Activated T-cell treated with anti-CD3 and anti-CD28 coated beads, Interleukin-2, amount 50 U/mL, for 1 hour (primary cell): ENCODE measurements around the gene TRABD2A.
A peak's percentile ranks its signal among the peaks of the same experiment; 100 is the strongest.

Source experiments
- DNase-seq: peaks from one replicate; pipeline ENCODE4 v3.0.0-alpha.2; 2020

TRABD2A gene

DNA sequence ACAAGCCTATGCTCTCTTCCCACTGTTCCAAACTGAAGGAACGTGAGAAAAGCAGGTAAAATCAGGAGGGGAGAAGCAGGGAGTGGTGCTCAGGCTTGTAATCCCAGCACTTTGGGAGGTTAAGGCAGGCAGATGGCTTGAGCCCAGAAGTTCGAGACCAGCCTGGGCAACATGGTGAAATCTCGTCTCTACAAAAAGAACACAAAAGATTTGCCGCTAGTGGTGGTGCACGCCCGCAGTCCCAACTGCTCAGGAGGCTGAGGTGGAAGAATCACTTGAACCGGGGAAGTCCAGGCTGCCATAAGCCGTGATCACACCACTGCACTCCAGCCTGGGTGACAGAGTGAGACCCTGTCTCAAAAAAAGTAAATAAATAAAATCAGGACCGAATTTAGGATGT is 23.3 kb upstream of the TRABD2A start:
- no peak for DNase-seq

DNA sequence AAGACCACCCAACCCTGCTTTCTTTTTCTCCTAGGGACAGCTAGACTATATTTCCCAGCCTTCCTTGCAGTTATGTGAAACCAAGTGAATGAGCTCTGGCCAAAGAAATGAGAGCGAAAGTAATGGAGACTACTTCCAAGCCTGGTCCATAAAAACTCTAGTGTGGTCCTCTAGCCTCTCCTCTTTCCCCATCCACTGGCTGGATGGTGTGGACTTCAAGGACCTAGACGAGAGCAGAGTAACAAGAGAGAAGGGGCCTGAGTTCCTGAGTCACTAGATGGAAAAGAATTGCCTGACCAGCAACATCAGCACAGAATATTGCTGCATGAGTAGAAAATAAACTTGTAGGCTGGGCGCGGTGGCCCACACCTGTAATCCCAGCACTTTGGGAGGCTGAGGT is 21.6 kb upstream of the TRABD2A start:
- DNase-seq, result no peak

DNA sequence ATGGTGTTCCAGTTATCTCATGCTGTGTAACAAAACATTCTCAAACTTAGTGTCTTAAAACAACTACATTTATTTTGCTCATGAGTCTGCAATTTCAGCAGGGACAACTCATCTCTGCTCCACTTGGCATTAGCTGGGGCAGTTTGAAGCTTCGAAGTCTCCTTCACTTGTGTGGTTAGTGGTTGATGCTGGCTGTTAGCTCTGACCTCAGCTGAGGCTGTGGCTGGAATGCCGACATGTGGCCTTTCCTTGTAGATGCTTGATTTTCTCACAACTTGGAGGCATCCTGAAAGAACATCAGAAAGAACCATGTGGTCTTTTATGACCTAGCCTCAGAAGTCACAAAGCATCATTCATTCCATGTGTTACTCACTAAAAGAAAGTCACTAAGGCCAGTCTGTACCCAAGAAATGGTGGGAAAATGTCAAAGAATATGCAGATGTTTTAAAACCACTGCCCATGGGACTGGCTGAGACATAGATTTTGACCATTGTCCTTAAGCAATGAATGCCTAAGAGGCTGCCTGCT is 20.8 kb upstream of the TRABD2A start:
- DNase-seq, result no peak

DNA sequence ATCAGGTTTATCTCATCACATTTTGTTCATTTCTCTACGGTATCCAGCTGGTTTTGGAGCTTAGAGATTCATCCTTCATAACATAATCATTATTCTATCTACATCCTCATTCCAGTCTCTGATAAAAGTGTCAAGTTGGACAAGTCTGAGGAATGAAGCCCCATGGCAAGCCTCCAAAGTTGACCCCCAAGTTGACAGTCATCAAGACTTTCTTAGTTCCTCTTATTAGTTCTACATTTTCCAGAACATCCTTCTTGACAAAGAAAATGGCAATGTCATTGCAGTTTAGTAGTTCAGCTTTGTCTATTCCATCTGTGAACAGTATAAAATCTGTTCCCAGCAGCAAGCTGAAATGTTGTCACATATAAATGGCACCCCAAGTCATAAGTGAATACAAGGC is 20.1 kb upstream of the TRABD2A start:
- no peak for DNase-seq

DNA sequence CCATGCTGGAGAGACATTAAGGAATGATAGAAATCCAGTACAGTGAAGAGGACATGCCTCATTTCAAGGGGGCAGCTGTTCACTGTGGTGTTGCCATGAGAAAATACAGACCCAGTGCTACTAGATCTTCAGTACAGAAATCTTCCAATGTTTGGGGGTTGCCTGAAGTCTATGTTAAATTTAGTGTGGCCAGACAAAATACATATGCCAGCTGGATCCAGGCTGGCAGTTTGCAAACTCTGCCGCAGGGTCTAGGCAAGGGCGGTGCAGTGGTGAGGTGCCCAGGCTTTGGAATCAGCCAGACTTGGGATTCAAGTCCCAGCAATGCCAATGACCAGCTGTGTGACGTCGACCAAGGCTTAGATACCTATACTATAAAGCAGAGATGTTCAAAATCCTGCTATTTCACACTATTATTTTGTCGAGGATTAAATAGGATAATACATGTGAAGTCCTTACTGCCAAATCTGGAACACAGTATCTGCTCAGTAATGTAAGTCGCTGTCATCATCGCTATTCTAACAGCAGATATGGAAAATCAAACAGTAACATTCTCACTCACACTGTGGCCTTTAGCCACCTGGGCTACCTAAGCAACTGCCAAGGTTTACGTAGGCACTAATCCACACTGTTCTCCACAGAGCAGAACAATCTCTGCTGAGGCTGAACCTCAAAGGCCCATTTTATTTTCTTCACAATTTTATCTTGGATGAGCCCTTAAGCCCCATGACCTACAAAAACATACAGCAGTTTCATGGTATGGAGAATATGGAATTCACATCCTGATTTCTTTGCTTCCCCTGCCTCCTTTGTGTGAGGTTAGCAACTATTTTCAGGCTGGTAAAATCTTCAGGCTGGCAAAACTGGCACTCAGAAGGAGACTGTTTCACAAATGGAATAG is 18.7 kb upstream of the TRABD2A start:
- no peak for DNase-seq

DNA sequence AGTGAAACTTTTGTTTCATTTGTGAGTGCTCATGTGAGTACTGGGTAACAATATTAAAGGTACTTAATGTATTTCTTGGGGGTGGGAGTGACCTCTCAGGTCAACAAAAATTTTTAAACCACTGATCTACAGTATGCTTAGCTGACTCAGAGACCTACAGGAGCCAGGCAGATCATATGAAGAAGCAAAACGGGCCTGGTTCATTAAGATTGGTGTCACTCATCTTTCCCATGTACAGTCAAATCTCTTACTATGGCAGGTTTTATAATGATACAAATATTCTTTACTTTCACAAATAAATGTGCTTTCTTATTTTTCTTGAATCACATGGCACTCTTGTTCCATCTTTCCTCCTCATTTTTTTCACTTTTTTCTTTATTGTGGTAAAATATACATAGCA is 16.9 kb upstream of the TRABD2A start:
- no peak for DNase-seq

DNA sequence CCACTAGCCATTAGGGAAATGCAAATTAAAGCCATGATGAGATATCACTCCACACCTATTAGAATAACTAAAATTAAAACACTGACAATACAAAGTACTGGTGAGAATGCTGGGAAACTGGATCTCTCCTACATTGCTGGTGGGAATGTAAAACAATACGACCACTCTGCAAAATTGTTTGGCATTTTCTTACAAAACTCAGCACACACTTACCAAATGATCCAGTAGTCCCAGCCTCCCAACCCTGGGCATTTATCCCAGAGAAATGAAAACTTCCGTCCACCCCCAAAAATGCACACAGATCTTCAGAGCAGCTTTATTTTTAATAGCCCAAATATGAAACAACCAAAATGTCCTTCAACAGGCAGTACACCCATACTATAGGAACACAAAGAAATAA is 15.7 kb upstream of the TRABD2A start:
- no peak for DNase-seq

DNA sequence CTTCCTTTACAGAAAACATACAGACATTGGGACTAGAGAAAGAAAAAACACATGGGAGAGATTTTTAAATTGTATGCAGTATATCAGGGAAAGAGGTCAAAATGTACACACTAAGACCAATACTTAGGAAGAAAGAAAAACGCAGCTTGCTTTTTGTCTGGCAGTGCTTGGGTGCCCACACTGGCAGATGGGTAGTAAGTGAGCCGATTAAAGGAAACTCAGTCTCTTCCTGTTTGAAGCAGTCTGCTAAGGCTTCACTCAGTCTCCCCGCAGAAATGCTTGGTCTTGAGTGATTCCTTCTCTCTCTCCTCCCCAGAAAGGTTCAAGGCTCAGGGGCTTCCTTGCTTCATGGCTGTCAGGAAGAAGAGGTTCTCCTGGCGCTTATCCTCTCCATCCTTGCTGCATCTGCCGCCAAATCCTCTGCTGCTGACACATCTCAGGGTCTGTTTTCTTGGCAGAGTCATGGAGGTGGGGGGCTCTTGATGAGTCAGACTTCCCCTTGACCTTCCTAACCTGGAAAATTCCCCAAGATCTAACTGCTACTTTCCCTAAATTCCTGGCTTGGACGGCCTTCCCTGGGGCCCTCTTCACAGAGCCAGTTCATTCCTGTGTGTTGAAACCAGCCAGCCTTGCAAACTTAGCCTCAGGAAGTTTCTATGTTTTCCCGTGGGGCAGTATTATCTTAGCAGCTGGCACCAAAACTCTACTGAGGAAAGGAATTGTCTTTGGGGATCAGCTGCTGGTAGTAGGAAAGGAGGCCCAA is 14.1 kb upstream of the TRABD2A start:
- DNase-seq, result no peak

DNA sequence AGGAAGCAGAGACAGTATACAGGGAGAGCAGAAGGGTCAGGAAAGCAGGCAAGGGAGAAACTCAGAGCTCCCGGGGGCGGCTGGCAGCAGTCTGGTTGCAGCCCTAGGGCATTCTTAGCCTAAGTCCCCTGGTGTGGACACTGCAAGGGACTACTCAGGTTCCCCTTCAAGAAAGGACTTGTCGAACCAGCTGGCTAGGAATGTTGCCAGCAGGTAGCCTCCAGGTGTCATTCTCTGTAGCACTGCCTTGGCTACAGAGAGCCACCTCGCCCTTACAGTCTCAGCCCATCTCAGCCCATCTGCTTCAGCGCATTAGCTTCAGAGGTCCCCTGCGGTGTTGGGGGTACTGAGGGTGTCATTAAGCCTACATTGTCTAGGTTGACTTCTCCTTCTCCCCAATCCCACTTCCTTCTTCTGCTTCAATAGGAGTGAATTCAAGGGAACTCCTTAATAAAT is 13.3 kb upstream of the TRABD2A start:
- DNase-seq, result no peak

DNA sequence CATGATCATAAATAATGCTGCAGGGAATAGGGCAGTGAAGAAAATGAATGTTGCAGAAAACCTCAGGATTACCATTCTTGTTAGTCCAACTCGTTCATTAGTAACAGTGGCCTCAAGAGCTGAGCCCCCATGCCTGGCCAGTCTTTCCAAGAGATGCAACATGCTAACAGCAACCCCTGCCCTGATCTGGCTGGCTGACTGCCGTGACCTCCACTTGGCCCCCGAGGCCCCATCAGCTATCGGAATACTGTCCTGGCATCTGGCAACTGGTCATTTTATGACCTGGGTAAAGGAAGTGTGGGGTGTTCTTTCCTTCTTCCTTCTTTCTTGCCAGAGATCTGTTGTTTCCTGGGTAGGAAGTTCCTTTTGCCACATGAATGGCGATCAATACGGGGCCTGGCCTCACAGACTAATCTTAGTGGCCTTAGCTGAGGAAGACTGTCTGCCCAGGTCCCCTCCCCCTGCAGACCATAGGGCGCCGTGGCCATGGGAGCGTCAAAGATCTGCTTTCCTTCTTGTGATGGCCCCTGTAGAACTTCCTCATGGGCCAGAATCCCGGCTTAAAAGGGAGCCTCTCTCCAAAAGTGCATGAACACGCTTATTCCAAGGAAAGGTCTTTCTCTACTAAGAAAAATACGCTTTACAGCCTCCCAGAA is 10.6 kb upstream of the TRABD2A start:
- no peak for DNase-seq

DNA sequence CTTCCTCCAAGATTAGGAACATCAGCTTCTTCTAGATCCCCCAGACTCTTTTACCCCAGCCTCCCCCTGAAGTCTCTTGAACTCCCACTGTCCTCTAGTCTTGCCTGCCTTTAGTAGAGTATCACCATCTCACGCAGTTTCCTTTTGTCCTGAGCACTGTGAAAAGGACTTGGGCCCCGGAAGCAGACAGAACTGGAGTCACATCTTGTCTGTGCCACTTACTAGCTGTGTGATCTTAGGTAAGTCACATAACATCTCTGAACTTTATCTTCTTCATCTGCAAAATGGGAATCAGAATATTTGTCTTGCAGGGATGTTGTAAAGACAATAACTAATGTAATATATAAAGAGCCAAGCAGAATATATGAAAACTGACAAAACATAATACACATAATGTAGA is 8.4 kb upstream of the TRABD2A start:
- DNase-seq, result no peak

DNA sequence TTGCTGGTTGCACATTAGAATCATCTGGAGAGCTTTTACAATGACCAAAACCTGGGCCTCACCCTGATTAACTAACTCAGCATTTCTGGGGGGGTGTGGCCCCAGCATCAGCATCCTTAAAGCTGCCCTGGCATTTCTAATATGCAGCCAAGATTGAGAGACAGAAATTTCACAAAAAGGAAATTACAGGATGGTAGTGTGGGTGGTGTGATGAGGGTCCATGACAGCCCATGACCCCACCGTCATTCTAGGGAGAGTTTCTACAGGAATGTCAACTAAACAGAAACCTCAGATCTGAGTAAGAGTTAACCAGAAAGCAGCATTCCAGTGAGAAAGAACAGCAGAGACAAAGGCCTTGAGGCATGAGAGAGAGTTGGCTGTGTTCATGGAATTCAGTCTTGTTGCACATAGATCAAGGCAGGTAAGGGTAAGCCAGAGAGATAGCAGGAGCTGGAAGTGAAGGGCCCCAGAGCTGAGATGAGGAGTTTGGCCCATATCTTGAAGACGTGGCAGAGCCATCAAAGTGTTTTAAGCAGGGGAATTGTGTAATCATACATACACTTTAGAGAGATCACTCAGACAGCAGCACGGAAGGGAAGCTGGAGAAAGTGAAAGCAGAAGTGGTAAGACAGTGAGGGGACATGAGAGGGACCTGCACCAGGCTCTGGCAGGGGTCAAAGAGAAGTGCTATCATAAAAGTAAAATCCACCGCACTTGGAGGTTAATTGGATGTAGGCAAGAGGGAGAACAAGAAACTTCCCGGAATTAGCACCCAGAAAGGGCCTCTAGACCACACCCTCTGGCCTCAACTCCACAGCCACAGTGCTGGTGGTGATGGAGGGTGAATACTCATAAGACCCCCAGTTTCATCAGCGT is 7.8 kb upstream of the TRABD2A start:
- peak; percentile 48 for DNase-seq

DNA sequence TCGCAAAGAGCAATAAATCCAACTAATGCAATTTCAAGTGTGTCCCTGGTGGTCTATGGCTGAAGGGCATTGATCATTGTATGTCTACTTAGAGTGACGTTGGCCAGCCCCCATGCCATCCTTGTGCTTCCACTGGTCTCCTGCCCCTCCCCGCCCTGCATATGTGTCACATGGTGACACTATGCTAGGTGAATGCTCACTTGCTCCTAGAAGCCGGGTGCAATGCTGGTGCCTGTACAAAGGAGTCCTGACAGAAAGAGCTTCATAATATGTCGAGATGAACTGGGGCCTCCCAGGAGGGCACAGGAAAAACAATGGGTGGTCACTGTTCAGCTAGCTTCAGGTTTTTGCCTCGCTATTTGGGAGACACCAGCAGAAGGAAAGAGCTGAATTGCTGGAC is 5.9 kb upstream of the TRABD2A start:
- DNase-seq, result no peak

DNA sequence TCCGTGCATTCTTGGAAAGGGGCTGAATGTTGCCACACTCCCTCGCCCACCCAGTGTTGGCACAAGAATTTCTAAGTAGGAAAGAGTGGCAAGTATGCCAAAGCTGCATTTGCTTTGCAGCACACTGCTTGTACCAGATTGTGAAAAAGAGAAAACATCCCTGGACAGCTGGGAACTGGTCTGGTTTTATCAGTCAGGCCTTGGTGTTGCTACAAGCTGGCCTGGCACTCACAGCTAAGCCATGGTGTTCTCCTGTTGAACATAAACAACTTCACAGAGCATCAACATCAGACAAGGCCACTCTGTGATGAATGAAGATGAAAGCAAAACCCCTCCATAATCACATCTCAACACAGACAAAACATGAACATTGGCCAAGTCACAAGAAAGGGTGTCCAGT is 4.2 kb upstream of the TRABD2A start:
- DNase-seq, result no peak

DNA sequence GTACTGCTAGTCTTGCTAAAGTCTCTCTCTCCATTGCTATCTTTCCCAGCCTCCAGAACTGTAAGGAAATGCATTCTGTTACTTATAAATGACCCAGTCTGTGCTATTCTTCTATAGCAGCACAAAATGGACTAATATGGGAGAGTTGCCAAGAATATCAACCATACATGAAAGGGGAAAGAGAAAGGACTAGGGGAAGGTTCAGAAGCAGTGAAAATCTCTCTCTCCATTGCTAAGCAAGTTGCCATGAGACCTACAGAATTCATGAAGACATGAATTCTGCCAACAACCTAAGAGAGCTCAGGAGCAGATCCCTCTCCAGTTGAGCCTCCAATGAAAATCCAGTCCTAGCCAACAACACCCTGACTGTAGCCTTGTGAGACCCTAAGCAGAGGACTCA is 3.6 kb upstream of the TRABD2A start:
- DNase-seq, result no peak

DNA sequence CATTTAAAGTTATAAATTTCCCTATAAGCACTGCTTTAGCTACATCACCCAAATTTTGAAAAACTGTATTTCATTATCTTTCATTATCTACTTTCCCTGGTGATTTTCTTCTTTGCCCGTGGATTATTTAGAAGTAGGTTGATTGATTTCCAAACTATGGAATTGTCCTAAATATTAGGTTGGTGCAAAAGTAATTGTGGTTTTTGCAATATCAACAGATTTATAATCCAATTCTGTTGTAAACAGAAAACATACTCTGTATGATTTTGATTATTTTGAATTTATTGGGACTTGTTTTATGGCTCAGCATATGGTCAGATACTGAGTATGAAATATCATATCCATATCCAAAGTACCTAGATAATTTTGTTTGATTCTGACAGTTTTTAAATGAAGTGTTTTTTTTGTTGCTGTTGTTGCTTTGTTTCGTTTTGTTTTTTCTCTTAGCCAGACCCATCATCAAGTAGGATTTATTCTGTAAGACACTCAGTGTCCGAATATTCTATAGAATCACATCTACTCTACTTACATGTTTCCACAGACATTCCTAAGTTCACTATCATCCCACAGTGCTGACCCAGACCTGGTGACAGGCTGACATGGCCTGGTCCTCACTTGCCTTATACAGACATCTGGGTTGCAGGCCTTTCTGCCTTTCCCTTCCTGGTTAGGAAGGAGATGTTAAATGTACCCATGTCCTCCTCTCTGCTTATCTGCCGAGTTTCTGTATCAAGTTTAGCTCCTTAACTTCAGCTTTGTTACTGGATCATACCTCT is 2.1 kb upstream of the TRABD2A start:
- DNase-seq, result no peak

DNA sequence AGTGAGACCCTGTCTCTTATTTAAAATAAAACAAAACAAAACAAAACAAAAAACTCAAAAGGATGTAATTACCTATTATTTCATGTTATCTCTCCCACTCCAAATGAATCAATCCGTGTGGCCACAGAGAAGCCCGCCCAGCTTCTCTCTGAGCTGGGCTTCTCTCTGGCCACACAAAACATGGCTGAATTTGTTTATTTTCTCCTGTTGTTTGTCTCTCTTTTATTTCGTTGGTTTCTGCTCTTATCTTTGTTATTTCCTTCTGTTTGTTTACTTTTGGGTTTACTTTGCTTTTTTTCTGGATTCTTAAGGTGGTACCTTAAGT is 1.5 kb upstream of the TRABD2A start:
- DNase-seq, result no peak

DNA sequence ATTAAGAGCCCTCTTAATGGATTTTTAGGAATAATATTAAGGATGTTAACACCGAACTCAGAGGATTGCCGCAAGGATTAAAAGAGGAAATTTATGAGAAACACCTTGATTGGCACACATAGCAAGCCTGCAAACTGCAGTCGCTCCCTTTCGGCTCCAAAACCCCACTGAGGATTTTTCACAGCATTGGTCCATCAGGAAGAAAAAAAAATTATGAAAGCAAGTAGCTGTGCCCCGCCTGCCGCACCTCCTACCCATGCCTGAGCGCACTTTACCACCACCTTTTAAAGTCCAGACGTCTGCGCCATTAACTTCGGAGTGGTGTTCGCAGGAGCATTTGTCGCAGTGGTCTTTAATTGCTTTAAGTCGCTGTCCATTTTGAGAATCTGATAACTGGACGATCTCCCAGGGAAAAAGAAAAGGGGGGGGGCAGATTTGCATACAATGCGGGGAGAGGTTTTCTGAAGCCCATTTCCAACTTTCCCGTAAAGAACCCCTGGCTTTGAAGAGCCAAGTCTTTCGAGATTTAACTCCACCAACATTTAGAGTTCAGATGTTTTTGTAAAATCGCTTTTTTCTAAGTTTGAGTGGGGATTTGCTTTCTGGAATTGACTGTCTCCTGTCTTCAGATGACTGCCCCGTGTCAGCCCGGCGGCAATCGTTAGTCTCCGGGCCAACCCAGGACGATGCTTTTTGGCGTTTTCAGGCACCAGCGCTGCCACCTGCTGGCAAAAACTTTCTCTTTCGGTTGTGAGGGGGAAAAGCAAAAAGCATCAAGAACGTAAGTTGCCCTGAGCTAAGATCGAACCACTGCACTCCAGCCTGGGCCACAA is 913 bp upstream of the TRABD2A start:
- peak; percentile 88 for DNase-seq

DNA sequence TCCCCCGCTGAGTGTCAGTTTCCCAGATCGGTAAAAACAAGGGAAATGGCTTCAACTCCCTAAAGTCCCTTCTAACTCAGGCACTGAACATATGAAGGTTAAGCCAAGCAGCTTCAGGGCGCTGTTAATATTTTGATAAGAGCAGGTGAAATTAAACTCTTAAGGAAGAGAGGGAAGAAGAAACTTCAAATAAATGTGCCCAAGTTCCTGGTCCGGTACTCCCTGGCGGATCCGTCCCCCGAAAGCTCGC is 564 bp downstream of the TRABD2A start:
- no peak for DNase-seq

DNA sequence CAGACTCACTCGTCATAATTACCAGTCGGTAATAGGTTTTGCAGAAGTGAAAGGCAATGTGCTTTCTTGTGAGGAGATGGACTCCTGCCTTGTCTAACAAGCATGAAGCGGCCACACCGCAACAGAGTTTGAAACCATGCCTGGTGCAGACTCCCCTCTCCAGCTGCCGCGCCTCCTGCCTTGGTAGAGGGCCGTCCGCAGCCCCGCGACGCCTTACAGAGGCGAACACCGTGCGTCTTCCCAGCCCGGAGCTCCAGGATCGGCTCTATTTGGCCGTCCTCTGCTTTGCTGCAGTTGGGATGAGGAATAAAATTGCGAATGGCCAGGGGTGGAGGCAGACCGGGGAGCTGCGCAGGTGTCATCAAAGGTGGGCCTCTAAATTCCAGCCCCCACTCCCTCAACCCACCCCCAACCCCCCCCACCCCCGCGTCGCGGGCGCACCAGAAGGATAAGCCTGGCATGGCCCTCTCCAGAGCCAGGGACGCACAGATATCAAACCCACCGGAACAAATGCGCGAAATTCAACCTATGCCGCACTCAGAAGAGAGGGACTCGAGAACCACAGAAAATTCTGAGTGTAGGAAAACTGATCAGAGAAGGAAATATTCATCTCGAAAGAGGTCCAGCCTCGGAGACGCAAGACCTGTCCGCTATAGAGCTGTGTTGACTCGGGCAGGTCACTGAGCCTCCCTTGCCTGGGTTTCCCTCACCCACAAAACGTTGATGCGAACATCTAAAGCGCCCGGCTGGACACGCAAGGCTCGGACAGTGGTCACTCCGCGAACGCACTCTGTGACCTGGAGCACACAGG is 1.1 kb downstream of the TRABD2A start:
- DNase-seq, result no peak
